T-helper 1 cell treated with Interleukin-12 subunit alpha and Interleukin-12 subunit beta and Interleukin-4 antibody, amounts not matched to agents 30 μg/mL and 1 μg/mL, for 36 hours (primary cell): ENCODE results near the gene GUCD1.
"Not testable (repeated sequence)": the region's sequence is repeated elsewhere in the genome, so short reads cannot be mapped to it uniquely, and the experiment has no call there.

Experiments used
- H3K27ac Mint-ChIP-seq: one replicate; pipeline ENCODE4 v1.8.0; 2021; ENCODE audit warnings: mild to moderate bottlenecking, mixed read lengths
- H3K27me3 Mint-ChIP-seq: one replicate; pipeline ENCODE4 v1.8.0; 2021; ENCODE audit warnings: low read depth, mixed read lengths
- H3K36me3 Mint-ChIP-seq: one replicate; pipeline ENCODE4 v1.8.0; 2021; ENCODE audit warnings: low read depth, mixed read lengths
- H3K4me1 Mint-ChIP-seq: one replicate; pipeline ENCODE4 v1.8.0; 2021; ENCODE audit warnings: low read depth, mixed read lengths
- H3K4me3 Mint-ChIP-seq: one replicate; pipeline ENCODE4 v1.8.0; 2021; ENCODE audit warnings: mild to moderate bottlenecking, moderate library complexity, mixed read lengths
- H3K9me3 Mint-ChIP-seq: one replicate; pipeline ENCODE4 v1.8.0; 2021; ENCODE audit warnings: mixed read lengths

Gene GUCD1

DNA sequence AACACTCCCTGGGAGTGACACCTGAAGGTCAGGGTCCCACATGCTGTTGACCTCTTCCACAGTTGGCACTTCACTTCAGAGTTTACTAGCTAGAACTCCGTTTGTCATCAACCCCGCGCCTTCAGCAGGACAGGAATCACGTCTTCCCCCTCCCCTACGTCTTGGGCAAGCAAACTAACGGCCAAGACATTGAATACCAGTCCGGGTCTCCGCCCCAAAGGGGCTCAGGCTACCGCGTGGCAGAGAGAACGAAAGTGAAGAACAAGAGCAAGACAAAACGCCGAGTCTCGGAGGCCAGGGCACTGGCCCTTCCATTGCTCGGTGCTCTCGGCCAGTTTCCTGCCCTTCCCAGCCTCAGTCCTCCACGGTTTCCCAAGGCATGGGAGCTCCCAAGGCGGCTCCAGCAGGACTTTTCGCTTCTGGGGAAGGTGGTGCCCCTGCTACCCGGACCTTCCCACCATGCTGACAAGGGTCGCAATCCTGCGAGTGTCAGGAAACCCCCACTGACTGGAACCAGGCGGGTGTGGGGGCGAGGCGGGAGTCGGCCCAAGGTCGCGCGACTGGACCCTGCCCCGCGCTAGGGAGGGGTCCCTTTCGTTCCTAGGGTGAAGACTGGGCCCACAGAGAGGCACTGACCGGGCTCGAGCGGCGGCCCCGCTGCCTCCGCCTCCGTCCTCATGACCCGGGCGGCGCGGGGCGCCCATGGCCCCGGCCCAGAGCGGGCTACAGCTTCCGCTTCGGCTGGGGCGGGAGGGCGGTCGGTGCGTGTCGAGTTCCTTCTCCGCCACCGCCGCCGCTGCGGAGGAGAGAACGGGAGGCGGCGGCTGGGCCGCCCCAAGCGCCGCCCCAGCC, at the start of gene GUCD1:
Gene GUCD1 (minus strand): TSS at position 826 of the 852 bp plus-strand sequence. CDS start 147 bp downstream, at position 679.
- peak within 1 kb of the TSS; percentile 98 for H3K4me3 Mint-ChIP-seq
- peaks cover 53% of the 10 kb centered on the region for H3K4me1 Mint-ChIP-seq
- H3K36me3 Mint-ChIP-seq = peaks cover 20% of the 10 kb centered on the region
- H3K27me3 Mint-ChIP-seq = no peaks in the 10 kb centered on the region
- H3K9me3 Mint-ChIP-seq = no peaks in the 10 kb centered on the region
- peak within 1 kb of the TSS; percentile 97 for H3K27ac Mint-ChIP-seq

GRCh38 chr22:24603770-24604629, 49.1 kb upstream of the GUCD1 start:
- not testable (repeated sequence) for H3K9me3 Mint-ChIP-seq, H3K27me3 Mint-ChIP-seq, H3K36me3 Mint-ChIP-seq
- Mint-ChIP-seq H3K4me1 (peaks cover 33% of the 10 kb centered on the region), H3K27ac (peak overlapping the region; percentile 84), H3K4me3 (peak overlapping the region; percentile 71)

- Mint-ChIP-seq H3K27ac (peak within 1 kb of the TSS; percentile 84), H3K4me3 (peak within 1 kb of the TSS; percentile 71), H3K4me1 (peaks cover 31% of the 10 kb centered on the region)
- H3K27me3 Mint-ChIP-seq, H3K9me3 Mint-ChIP-seq, H3K36me3 Mint-ChIP-seq: not testable (repeated sequence)
Measured at GRCh38 chr22:24602847-24603769, 48.2 kb upstream of the GUCD1 start, which contains the start of gene GGT1. TSS of gene GGT1 (plus strand) at chr22:24603193. CDS start at chr22:24611082, 7,889 bp downstream.

DNA sequence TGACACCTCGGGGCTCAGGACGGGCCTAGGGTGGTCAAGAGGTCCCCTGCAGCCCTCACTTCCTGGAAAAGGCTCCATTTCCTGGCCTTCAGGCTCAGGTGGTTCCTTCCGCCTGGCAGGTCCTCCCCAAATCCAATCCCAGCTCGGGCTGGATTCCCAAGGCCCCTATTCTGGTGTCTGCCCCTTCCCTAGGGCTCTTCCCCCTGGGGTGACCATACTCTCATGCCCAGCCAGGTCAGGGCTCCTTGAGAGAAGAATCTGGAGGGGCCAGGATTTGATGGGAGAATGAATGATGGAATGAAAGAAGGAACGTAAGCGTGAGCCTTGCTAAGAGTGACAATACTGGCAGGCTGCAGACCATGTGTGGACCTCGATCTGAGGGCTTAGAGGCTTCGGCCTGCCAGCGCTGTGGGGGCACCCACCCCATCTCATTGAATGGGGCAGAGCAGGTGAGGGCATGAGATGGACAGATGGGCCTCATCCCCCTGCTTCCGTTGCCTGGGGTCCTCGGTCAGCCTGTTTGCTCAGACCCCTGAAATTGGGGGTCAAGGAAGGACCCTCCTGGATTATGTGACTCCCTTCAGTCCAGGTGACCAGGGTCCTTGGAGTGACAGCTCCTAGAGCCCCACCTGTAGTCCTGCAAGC, 47.3 kb upstream of the GUCD1 start:
- H3K36me3 Mint-ChIP-seq, H3K27me3 Mint-ChIP-seq, H3K9me3 Mint-ChIP-seq, H3K27ac Mint-ChIP-seq, H3K4me3 Mint-ChIP-seq: not testable (repeated sequence)
- peaks cover 25% of the 10 kb centered on the region for H3K4me1 Mint-ChIP-seq

GRCh38 chr22:24601217-24602104, 46.5 kb upstream of the GUCD1 start:
- Mint-ChIP-seq H3K4me3 (no peak overlapping the region), H3K27ac (peak overlapping the region; percentile 63), H3K27me3 (no peaks in the 10 kb centered on the region), H3K4me1 (peaks cover 23% of the 10 kb centered on the region), H3K36me3 (no peaks in the 10 kb centered on the region), H3K9me3 (no peaks in the 10 kb centered on the region)

- not testable (repeated sequence) for H3K36me3 Mint-ChIP-seq, H3K9me3 Mint-ChIP-seq, H3K27ac Mint-ChIP-seq, H3K4me3 Mint-ChIP-seq, H3K27me3 Mint-ChIP-seq
- peaks cover 20% of the 10 kb centered on the region for H3K4me1 Mint-ChIP-seq
Measured at GRCh38 chr22:24599958-24600715, 45.2 kb upstream of the GUCD1 start.

GRCh38 chr22:24599514-24599913, 44.6 kb upstream of the GUCD1 start:
- Mint-ChIP-seq H3K27me3 (no peaks in the 10 kb centered on the region), H3K27ac (no peak overlapping the region), H3K36me3 (no peaks in the 10 kb centered on the region), H3K4me1 (peaks cover 18% of the 10 kb centered on the region), H3K4me3 (no peak overlapping the region), H3K9me3 (no peaks in the 10 kb centered on the region)

GRCh38 chr22:24597076-24597475, 42.1 kb upstream of the GUCD1 start:
- not testable (repeated sequence) for H3K27ac Mint-ChIP-seq, H3K36me3 Mint-ChIP-seq, H3K4me1 Mint-ChIP-seq, H3K4me3 Mint-ChIP-seq, H3K27me3 Mint-ChIP-seq, H3K9me3 Mint-ChIP-seq

GRCh38 chr22:24595863-24596262, 40.9 kb upstream of the GUCD1 start:
- H3K4me1 Mint-ChIP-seq = peaks cover 4% of the 10 kb centered on the region
- H3K27me3 Mint-ChIP-seq = peaks cover 9% of the 10 kb centered on the region
- H3K4me3 Mint-ChIP-seq = no peak overlapping the region
- no peaks in the 10 kb centered on the region for H3K36me3 Mint-ChIP-seq
- no peaks in the 10 kb centered on the region for H3K9me3 Mint-ChIP-seq
- no peak overlapping the region for H3K27ac Mint-ChIP-seq

DNA sequence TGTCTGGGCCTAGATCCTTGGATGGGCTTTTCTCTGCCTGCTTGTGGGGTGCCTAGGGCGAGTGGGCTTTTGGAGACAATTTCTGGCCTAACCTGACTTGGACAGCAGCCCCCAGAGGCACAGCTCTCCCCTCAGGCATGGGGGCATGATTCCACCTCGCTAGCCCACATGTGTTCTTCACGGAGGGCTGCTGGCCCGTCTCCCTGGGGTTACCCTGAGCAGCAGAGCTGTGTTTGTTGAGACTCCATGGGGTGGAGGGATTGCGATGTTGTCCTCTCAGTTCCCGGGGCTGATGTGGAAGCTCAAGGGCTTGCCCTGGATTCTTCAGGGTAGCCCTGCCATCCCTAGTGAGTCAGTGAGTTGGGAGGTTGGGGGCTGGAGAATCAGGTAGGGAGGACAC, 40.3 kb upstream of the GUCD1 start:
- Mint-ChIP-seq H3K27me3 (peaks cover 9% of the 10 kb centered on the region), H3K4me1 (peaks cover 4% of the 10 kb centered on the region), H3K9me3 (no peaks in the 10 kb centered on the region), H3K36me3 (no peaks in the 10 kb centered on the region), H3K27ac (no peak overlapping the region), H3K4me3 (no peak overlapping the region)

DNA sequence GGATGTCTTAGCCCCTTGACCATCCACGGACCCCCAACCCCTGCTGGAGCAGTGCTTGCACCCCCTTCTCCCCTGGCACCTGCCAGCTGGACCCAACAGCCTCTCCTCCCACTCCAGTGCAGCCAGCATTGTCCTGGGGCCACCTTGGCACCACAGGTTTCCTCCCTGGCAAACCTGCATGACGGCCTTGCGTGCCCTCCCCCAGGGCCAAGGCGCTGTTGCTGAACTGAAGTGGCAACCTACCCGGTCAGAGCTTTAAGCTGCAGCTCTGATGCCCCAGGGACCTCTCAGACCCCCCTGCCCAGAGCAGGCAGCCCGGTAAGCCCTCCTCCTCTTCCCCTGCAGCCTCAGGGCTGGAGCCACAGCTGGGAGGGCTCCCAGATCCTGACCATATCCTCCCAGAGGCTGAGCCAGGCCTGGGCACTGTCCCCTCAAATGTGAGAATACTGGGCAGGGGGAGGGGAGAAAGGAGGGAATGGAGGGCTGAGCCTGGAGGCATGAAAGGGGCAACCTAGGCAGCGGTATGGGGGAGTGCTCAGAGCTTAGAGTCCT, 39.7 kb upstream of the GUCD1 start:
- Mint-ChIP-seq H3K9me3 (no peaks in the 10 kb centered on the region), H3K4me1 (peaks cover 4% of the 10 kb centered on the region), H3K4me3 (no peak overlapping the region), H3K36me3 (no peaks in the 10 kb centered on the region), H3K27me3 (peaks cover 9% of the 10 kb centered on the region), H3K27ac (no peak overlapping the region)

- Mint-ChIP-seq H3K36me3 (no peaks in the 10 kb centered on the region), H3K27ac (no peak overlapping the region), H3K4me1 (peaks cover 4% of the 10 kb centered on the region)
Measured at GRCh38 chr22:24593836-24594568, 39.1 kb upstream of the GUCD1 start.

More at GRCh38 chr22:24593836-24594568, 39.1 kb upstream of the GUCD1 start:
- no peak overlapping the region for H3K4me3 Mint-ChIP-seq
- H3K9me3 Mint-ChIP-seq = no peaks in the 10 kb centered on the region
- peaks cover 9% of the 10 kb centered on the region for H3K27me3 Mint-ChIP-seq
